Choroid plexus epithelial cell (primary cell): ENCODE measurements around the gene MPZL3.
A peak's percentile ranks its signal among the peaks of the same experiment; 100 is the strongest.
"Not testable (repeated sequence)": the region's sequence is repeated elsewhere in the genome, so short reads cannot be mapped to it uniquely, and the experiment has no call there.

Experiments used
- DNase-seq: peaks from one replicate; pipeline ENCODE4 v3.0.0-alpha.2; 2010; ENCODE audit warnings: low read depth
- H3K4me3 ChIP-seq: 2 replicates; pipeline ENCODE4 v1.5.1; 2011; ENCODE audit warnings: low read depth, mild to moderate bottlenecking, control low read depth, low read length, moderate library complexity
- TF ChIP-seq, protein P1 (sequence below): conservative IDR thresholded peaks from 2 replicates; pipeline ENCODE4 v1.5.1; 2011; ENCODE audit warnings: low read depth, mild to moderate bottlenecking, control low read depth, inconsistent platforms, low read length, moderate library complexity

MPZL3 gene

DNA sequence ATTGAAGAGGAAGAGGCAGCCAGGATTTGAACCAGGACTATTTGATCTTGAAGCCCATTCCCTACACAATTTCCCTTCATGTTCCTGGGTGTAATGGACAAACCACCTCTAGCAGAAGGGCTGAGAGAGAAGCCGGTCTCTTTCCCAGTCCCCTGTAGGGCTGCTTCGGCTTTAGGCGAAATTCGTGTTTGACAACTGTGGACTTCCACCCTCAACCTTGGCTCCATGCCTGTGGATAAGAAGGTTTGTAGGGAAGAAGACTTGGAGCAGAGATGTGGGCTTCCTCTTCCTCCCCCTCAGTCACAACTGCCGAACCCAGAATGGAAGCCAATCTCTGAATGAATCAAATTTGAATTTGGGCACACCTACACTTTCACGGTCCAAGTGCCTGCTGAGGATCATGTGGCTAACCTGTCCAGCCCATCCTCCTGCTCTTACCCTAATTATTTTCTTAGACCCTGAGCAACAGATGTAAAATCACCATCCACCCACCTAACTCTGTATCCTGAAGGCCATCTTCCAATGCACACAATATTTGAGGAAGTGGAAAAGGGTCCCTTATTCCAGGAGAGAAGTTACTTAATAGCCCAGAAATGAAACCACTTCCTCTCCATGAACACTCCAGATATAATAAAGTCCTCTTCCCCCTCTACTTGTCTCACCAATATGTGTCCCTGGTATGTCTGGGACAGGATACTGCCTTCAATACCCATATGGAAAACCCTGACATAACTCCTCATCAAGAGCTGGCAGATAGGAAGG lies 65.6 kb downstream of the MPZL3 start:
- H3K4me3 ChIP-seq: no peak overlapping the region
- TF ChIP-seq, protein P1, sequence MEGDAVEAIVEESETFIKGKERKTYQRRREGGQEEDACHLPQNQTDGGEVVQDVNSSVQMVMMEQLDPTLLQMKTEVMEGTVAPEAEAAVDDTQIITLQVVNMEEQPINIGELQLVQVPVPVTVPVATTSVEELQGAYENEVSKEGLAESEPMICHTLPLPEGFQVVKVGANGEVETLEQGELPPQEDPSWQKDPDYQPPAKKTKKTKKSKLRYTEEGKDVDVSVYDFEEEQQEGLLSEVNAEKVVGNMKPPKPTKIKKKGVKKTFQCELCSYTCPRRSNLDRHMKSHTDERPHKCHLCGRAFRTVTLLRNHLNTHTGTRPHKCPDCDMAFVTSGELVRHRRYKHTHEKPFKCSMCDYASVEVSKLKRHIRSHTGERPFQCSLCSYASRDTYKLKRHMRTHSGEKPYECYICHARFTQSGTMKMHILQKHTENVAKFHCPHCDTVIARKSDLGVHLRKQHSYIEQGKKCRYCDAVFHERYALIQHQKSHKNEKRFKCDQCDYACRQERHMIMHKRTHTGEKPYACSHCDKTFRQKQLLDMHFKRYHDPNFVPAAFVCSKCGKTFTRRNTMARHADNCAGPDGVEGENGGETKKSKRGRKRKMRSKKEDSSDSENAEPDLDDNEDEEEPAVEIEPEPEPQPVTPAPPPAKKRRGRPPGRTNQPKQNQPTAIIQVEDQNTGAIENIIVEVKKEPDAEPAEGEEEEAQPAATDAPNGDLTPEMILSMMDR: no peak
- DNase-seq: no peak

DNA sequence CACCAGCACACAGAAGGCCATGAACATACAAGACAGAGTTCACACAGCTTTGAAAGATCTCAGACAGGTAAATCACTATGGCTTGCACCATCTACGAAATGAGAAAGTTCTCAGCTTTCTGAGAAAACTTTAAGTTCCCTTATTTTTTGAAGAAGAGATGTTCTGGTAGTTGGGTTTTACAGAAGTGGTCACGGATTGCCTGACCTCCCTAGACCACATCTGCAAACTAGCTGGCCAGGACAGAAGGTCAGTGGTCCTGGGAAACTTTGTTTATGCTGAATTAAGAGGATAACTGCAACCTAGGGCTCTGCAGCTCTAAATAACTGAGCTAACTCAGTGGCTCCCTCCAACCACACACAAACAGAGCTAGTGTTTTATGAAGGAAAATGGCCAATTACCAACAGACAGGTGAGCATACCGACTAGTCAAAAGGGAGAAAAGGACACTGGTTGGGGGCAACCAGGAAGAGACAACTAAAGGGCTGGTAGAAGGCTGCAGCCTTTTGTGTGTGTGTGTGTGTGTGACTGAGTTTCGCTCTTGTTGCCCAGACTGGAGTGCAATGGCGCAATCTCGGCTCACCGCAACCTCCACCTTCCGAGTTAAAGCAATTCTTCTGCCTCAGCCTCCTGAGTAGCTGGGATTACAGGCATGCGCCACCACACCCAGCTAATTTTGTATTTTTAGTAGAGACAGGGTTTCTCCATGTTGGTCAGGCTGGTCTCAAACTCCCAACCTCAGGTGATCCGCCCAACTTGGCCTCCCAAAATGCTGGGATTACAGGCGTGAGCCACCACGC lies 67.2 kb downstream of the MPZL3 start:
- TF ChIP-seq, protein P1: no peak
- no peak overlapping the region for H3K4me3 ChIP-seq
- no peak for DNase-seq

DNA sequence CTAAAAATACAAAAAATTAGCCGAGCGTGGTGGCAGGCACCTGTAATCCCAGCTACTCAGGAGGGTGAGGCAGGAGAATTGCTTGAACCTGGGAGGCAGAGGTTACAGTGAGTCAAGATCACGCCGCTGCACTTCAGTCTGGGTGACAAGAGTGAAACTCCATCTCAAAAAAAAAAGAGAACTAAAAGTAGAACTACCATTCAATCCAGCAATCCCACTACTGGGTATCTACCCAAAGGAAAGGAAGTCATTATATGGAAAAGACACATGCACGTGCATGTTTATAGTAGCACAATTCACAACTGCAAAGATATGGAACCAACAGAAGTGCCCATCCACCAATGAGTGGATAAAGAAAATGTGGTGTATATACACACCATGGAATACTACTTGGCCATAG lies 68.5 kb downstream of the MPZL3 start:
- not testable (repeated sequence) for DNase-seq, H3K4me3 ChIP-seq

DNA sequence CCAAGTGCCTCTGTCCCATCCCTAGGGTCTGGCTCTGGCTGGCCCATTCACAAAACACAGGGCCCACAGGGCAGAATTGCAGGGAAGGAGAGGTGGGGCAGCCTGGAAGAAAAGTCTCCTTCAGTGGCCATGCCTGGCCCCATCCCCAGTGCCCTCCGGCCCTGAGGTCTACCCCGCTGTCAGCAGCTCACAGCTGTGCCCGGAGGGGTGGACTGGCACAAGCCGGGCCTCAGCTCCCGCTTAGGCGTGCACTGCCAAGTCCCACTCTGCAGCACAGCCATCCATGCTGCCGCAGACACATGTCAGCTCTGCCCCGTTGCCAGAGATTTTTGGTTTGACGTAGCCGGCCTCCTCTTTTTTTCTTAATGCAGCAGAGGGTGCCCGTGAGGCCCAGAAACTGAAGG lies 71.9 kb downstream of the MPZL3 start:
- peak; percentile 15 for DNase-seq
- TF ChIP-seq, protein P1: peak; percentile 9

DNA sequence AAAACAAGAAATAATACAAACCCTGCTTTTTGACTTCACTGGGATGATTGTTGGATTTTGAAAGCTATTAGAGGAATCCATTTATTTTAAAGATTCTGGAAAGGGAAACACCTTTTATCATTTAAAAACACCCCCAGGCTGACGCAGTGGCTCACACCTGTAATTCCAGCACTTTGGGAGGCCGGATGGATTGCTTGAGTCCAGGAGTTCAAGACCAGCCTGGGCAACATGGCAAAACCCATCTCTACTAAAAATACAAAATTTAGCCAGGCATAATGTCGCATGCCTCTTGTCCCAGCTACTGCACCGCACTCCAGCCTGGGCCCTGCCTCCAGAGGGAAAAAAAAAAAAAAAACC lies 75.4 kb downstream of the MPZL3 start:
- no peak overlapping the region for H3K4me3 ChIP-seq
- DNase-seq: no peak
- TF ChIP-seq, protein P1: no peak

More for the DNA sequence above, 71.9 kb downstream of the MPZL3 start:
- no peak overlapping the region for H3K4me3 ChIP-seq
